HepG2 (cell line): ENCODE results near the gene WDR82. TPM values are rescaled to one million over a fixed set of nuclear protein-coding genes. Genes with fewer than 3 reads are reported as not detected.

Source experiments
- ATAC-seq: fragments of 200-7000 bp; cut with Tn5 transposase; 3 replicates; pipeline ENCODE4 v1.9.1; 2020; ENCODE audit warnings: mild to moderate bottlenecking, moderate library complexity
- BruUV-seq: library from RNA; stranded (reverse); fragments of 400-500 nt; replicated peaks from 2 replicates; lab custom pipeline; 2021; lab: Mats Ljungman, UMichigan
- CTCF ChIA-PET: fragments of 300-600 bp; formaldehyde crosslinking; extraction: SDS; loops from one replicate; lab custom pipeline; 2021; ENCODE audit warnings: low total read pairs, inconsistent platforms, low intra/inter-chr PET ratio; lab: Yijun Ruan, JAX
- POLR2A ChIA-PET: fragments of 350-600 bp; sonication (Branson Sonifier 250); formaldehyde crosslinking; loops from one replicate; lab custom pipeline; 2020; ENCODE audit warnings: antibody characterized with exemption, inconsistent platforms; lab: Yijun Ruan, JAX
- DNase-seq: peaks from one replicate; pipeline ENCODE4 v3.0.0-alpha.2; 2015; ENCODE audit warnings: low spot score
- FAIRE-seq: peaks from 3 replicates; lab custom pipeline; 2011; peaks lifted over from hg19 to GRCh38; lab: Jason Lieb, UNC
- H2AFZ ChIP-seq: one replicate; pipeline ENCODE4 v1.6.1; 2011; ENCODE audit warnings: low read length, inconsistent platforms
- H3K27ac ChIP-seq: fragments of 300-600 bp; 3 replicates; pipeline ENCODE4 v1.8.0; 2011; ENCODE audit warnings: mixed run types, mild to moderate bottlenecking, mixed read lengths, low read length, inconsistent platforms; ENCODE audit not compliant: insufficient read depth; ENCODE audit errors: extremely low read length
- H3K27me3 ChIP-seq, 2 experiments: fragments of 200-600 bp in 1 of 2; 2 replicates in 1 of 2; 3 replicates in 1 of 2; pipeline versions ENCODE4 v1.6.0 to v1.8.0; 2011; ENCODE audit warnings: low read length in 2 of 2, mild to moderate bottlenecking in 2 of 2, moderate library complexity in 2 of 2, inconsistent platforms in 1 of 2; ENCODE audit not compliant: insufficient read depth in 2 of 2, control insufficient read depth in 1 of 2
- H3K36me3 ChIP-seq, 2 experiments: fragments of 200-600 bp in 1 of 2; replicated peaks in 1 of 2; 2 replicates in 1 of 2; 3 replicates in 1 of 2; pipeline versions ENCODE4 v1.5.1 to v1.8.0; 2011; ENCODE audit warnings: low read length in 2 of 2, inconsistent platforms in 1 of 2; ENCODE audit not compliant: insufficient read depth in 2 of 2, control insufficient read depth in 1 of 2
- H3K4me1 ChIP-seq: 2 replicates; pipeline ENCODE4 v1.5.1; 2012; ENCODE audit warnings: low read length, inconsistent platforms; ENCODE audit not compliant: insufficient read depth
- H3K4me2 ChIP-seq: 2 replicates; pipeline ENCODE4 v1.6.0; 2011; ENCODE audit warnings: low read depth, low read length, inconsistent platforms
- H3K4me3 ChIP-seq, 3 experiments: fragments of 200-600 bp in 1 of 3; sonication (generic), shearing (Covaris generic) in 1 of 3; replicated peaks in 1 of 3; 2 replicates each; pipeline ENCODE4 v1.5.1; 2011 to 2016; ENCODE audit warnings: low read length in 3 of 3, inconsistent platforms in 2 of 3, low read depth in 2 of 3, mild to moderate bottlenecking in 2 of 3, control low read depth in 1 of 3, mixed read lengths in 1 of 3; ENCODE audit not compliant: insufficient read depth in 1 of 3
- H3K79me2 ChIP-seq: one replicate; pipeline ENCODE4 v1.6.1; 2011; ENCODE audit warnings: low read length, inconsistent platforms; ENCODE audit not compliant: insufficient read depth
- H3K9ac ChIP-seq: 2 replicates; pipeline ENCODE4 v1.6.0; 2011; ENCODE audit warnings: mild to moderate bottlenecking, low read depth, low read length, inconsistent platforms; ENCODE audit not compliant: insufficient read depth
- H3K9me3 ChIP-seq: 2 replicates; pipeline ENCODE4 v1.5.1; 2012; ENCODE audit warnings: mild to moderate bottlenecking, low read length
- H4K20me1 ChIP-seq: 2 replicates; pipeline ENCODE4 v1.6.0; 2011; ENCODE audit warnings: inconsistent platforms, mild to moderate bottlenecking, low read length, moderate library complexity; ENCODE audit not compliant: insufficient read depth
- AGO2 ChIP-seq: fragments of 200-400 bp; formaldehyde crosslinking; optimal IDR thresholded peaks from 2 replicates; pipeline ENCODE3; 2017; ENCODE audit warnings: mild to moderate bottlenecking, low read depth, low read length, moderate library complexity
- CAMTA2 ChIP-seq: sonication (generic); formaldehyde crosslinking; IDR thresholded peaks from 2 replicates; pipeline ENCODE4 v1.4.0; 2020; ENCODE audit warnings: mild to moderate bottlenecking, missing genetic modification reagents, borderline replicate concordance
- ERF ChIP-seq: IDR thresholded peaks from 2 replicates; pipeline ENCODE4 v1.6.1; 2018; ENCODE audit warnings: missing biosample characterization, missing genetic modification reagents
- HIVEP1 ChIP-seq: sonication (generic); formaldehyde crosslinking; IDR thresholded peaks from 2 replicates; pipeline ENCODE4 v1.4.0; 2020; ENCODE audit warnings: mild to moderate bottlenecking, missing genetic modification reagents
- JARID2 ChIP-seq: sonication (generic); formaldehyde crosslinking; IDR thresholded peaks from 2 replicates; pipeline ENCODE4 v1.8.1; 2023; ENCODE audit warnings: missing genetic modification reagents, inconsistent platforms; ENCODE audit not compliant: insufficient replicate concordance
- MED13 ChIP-seq: sonication (generic); formaldehyde crosslinking; IDR thresholded peaks from 2 replicates; pipeline ENCODE4 v1.5.0; 2020; ENCODE audit warnings: missing genetic modification reagents
- NFATC3 ChIP-seq: sonication (generic); formaldehyde crosslinking; IDR thresholded peaks from 2 replicates; pipeline ENCODE4 v1.5.1; 2020; ENCODE audit warnings: mild to moderate bottlenecking, missing genetic modification reagents
- NFE2L2 ChIP-seq: fragments of 150-350 bp; IDR thresholded peaks from 2 replicates; pipeline ENCODE4 v1.6.1; 2014; ENCODE audit warnings: low read length
- PAF1 ChIP-seq: IDR thresholded peaks from 2 replicates; pipeline ENCODE4 v1.6.1; 2016; ENCODE audit warnings: missing genetic modification reagents, missing compliant biosample characterization
- XRCC5 ChIP-seq: fragments of 200-400 bp; formaldehyde crosslinking; optimal IDR thresholded peaks from 2 replicates; pipeline ENCODE3; 2017; ENCODE audit warnings: mild to moderate bottlenecking, low read length
- ZNF577 ChIP-seq: sonication (generic); formaldehyde crosslinking; IDR thresholded peaks from 2 replicates; pipeline ENCODE4 v1.4.0; 2020; ENCODE audit warnings: mild to moderate bottlenecking, low read depth, missing genetic modification reagents, borderline replicate concordance
- WGBS: methylation state at CpG from one replicate; pipeline ENCODE4 v1.1.6; 2017; ENCODE audit warnings: low lambda C conversion rate; 5-methylcytosine and 5-hydroxymethylcytosine counted together
- in situ Hi-C: cut with HindIII; loops from 2 replicates; pipeline ENCODE4 v1.10.0; 2017; ENCODE audit warnings: low pct_unique_long_range_greater_than_20kb; ENCODE audit not compliant: extremely low pct_ligation_motif_present
- intact Hi-C: fragments of 100-400 bp; cut with micrococcal nuclease; formaldehyde crosslinking; loops from one replicate; pipeline ENCODE4 v1.10.0; 2022; ENCODE audit not compliant: unreplicated experiment
- polyA plus RNA-seq, 8 experiments: library from polyadenylated mRNA; depleted of rRNA in 3 of 8; stranded (reverse) in 7 of 8; unstranded in 1 of 8; fragments of >200 nt; fragmentation: Illumina TruSeq in 4 of 8; extraction: Trizol in 4 of 8; gene quantifications; 2 replicates each; pipeline versions ENCODE4 v1.2.1 to v1.2.3, GENCODE V29; 2011 to 2016; ENCODE audit warnings: low read depth in 4 of 8, missing spikeins in 1 of 8, mixed read lengths in 1 of 8; ENCODE audit not compliant: insufficient read depth in 1 of 8
- total RNA-seq, 5 experiments: library from RNA; depleted of rRNA; stranded (reverse); fragments of >200 nt; fragmentation: Illumina TruSeq; extraction: Trizol; gene quantifications; 2 replicates each; pipeline ENCODE4 v1.2.3, GENCODE V29; 2016; ENCODE audit warnings: low read depth in 1 of 5
- TF ChIP-seq, protein P1 (sequence below): sonication (generic); formaldehyde crosslinking; IDR thresholded peaks from 2 replicates; pipeline ENCODE4 v1.4.0; 2020; ENCODE audit warnings: mild to moderate bottlenecking, missing genetic modification reagents

WDR82 gene
- total and polyA plus RNA-seq, 2 of the 13 experiments (the other 11 are each of a cell fraction or from before 2014, with no cell fraction given), result 39.1 to 59.5 TPM

DNA sequence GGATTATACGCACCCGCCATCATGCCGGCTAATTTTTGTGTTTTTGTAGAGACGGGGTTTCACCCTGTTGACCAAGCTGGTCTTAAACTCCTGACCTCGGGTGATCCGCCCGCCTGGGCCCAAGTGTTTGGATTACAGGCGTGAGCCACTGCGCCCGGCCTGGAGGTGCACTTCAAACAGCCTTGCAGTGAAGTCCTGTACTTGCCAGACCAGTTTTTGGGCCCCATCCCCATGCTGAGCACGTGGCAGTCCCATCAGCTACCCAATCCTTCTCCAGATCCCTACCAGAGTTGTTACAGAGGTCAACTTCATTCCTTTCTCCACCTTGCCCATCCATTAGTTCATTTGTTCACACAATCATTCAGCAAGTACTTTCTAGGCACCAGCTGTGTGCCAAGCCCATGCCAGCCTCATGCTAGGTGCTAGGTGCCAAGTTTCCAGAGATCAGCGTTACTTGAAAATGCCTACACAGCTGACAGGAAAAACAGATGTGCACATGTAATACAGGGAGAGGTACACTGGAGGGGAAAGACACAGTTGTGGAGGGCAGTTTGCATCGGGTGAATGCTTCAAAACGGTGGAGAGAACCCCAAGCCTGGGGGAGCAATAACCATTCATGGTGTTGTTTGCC, 39.9 kb upstream of the WDR82 start:
- no peak for ATAC-seq

DNA sequence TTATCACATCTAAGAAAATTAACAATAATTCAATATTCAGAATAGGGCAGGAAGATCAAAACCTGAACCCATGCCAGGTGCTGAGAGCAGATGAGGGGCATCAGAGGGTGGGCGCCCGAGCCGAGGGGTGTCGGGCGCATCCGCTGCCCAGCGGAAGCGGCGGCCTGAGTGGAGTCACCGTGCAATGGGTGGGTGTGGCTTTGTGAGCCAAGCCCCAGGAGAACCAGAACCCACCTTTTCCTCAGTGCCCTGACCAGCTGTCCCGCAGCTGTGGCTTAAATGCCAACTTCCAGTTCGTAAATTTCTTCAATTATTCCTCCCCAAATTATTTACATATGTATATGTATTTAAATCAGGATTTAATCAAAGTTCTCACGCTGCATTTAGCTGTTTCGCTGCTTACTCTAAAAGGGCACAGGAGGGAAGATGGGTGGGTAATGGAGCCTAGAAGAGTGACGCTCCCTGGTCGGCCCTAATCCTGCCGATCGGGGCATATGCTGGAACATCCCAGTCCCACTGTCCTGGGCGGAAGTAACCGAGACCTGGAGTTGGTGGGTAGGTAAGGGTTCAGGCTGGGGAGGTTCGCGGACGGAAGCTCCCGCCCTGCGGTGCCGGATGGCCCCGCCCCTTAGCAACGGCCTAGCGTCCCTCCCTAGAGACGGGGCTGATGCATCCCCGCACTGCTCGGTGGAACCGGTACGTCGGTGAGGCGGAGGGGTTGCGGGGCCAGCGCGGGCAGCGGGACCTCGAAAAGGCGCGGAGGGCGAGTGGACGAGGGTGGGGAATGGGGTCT, 39.0 kb upstream of the WDR82 start:
- intact Hi-C loops, result no loop called here
- DNase-seq (no peak), FAIRE-seq (no peak), ATAC-seq (no peak)
- H3K4me1 ChIP-seq, result peaks cover 18% of the 10 kb centered on the region
- WGBS, result 94% methylated on average over 45 of the region's 45 CpGs
- H3K36me3 ChIP-seq, result no peaks in the 10 kb centered on the region
- H3K27me3 ChIP-seq, result no peaks in the 10 kb centered on the region; a peak in 1 of 5 replicates
- H3K79me2 ChIP-seq, result no peaks in the 10 kb centered on the region
- in situ Hi-C loops, result no loop called here
- no peak for TF ChIP-seq NFATC3 (CRISPR knock-in tag)
- TF ChIP-seq ZNF577 (CRISPR knock-in tag), result no peak
- no peak for TF ChIP-seq AGO2
- TF ChIP-seq, protein P1, sequence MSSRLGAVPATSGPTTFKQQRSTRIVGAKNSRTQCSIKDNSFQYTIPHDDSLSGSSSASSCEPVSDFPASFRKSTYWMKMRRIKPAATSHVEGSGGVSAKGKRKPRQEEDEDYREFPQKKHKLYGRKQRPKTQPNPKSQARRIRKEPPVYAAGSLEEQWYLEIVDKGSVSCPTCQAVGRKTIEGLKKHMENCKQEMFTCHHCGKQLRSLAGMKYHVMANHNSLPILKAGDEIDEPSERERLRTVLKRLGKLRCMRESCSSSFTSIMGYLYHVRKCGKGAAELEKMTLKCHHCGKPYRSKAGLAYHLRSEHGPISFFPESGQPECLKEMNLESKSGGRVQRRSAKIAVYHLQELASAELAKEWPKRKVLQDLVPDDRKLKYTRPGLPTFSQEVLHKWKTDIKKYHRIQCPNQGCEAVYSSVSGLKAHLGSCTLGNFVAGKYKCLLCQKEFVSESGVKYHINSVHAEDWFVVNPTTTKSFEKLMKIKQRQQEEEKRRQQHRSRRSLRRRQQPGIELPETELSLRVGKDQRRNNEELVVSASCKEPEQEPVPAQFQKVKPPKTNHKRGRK (CRISPR knock-in tag), result no peak
- no peak for TF ChIP-seq MED13 (CRISPR knock-in tag)
- TF ChIP-seq PAF1, result no peak
- TF ChIP-seq JARID2 (CRISPR knock-in tag), result no peak
- no peak for TF ChIP-seq HIVEP1
- TF ChIP-seq CAMTA2 (CRISPR knock-in tag), result no peak
- no peak overlapping the region for H3K27ac ChIP-seq
- H2AFZ ChIP-seq, result no peak overlapping the region
- no peak overlapping the region for H3K4me2 ChIP-seq
- no peaks in the 10 kb centered on the region for H3K9me3 ChIP-seq
- H3K9ac ChIP-seq, result no peak overlapping the region
- H4K20me1 ChIP-seq, result peaks cover 3% of the 10 kb centered on the region; the same call in 1 of the 2 replicates
- H3K4me3 ChIP-seq, result no peak overlapping the region
- CTCF ChIA-PET, result no interaction called here
- POLR2A ChIA-PET, result no interaction called here
- no TSS peak for BruUV-seq

More for the DNA sequence above, 39.9 kb upstream of the WDR82 start:
- FAIRE-seq (no peak), DNase-seq (no peak)
- TF ChIP-seq ZNF577 (CRISPR knock-in tag) (no peak), ERF (CRISPR knock-in tag) (no peak), NFE2L2 (no peak), XRCC5 (no peak)
- peaks cover 3% of the 10 kb centered on the region; the same call in 1 of the 2 replicates for H4K20me1 ChIP-seq
- POLR2A ChIA-PET, result no interaction called here
- BruUV-seq, result no TSS peak
- CTCF ChIA-PET, result no interaction called here
- no peaks in the 10 kb centered on the region for H3K9me3 ChIP-seq
- no peak overlapping the region for H3K4me2 ChIP-seq
- 88% methylated on average over 13 of the region's 14 CpGs for WGBS
- H3K9ac ChIP-seq, result no peak overlapping the region
- no peak overlapping the region for H3K27ac ChIP-seq
- intact Hi-C loops (no loop called here), in situ Hi-C loops (no loop called here)
- H3K79me2 ChIP-seq, result no peaks in the 10 kb centered on the region
- H2AFZ ChIP-seq, result no peak overlapping the region
- H3K36me3 ChIP-seq, result no peaks in the 10 kb centered on the region
- no peaks in the 10 kb centered on the region; a peak in 1 of 5 replicates for H3K27me3 ChIP-seq
- H3K4me1 ChIP-seq, result peaks cover 20% of the 10 kb centered on the region
- no peak overlapping the region for H3K4me3 ChIP-seq
